Right lobe of liver (tissue), 6 donors: Measurements from ENCODE around the gene BICC1. TPM values are rescaled to one million over a fixed set of nuclear protein-coding genes. Genes with fewer than 3 reads are reported as not detected.

Source experiments
- ATAC-seq, 4 donors: fragments of 200-7000 bp; cut with Tn5 transposase; one replicate each; pipeline ENCODE4 v1.9.1; 2020; ENCODE audit warnings: mild to moderate bottlenecking in 4 of 4, moderate library complexity in 4 of 4
- DNase-seq, 3 donors: peaks; one replicate each; pipeline ENCODE4 v3.0.0-alpha.2; 2020
- H3K27ac ChIP-seq, 3 donors: fragments of 200-600 bp; one replicate each; pipeline ENCODE4 v1.8.0; 2022
- H3K27me3 ChIP-seq, 2 donors: fragments of 200-600 bp; one replicate each; pipeline ENCODE4 v1.8.0; 2022
- H3K36me3 ChIP-seq, 4 donors: fragments of 200-600 bp; sonication (generic) in 1 of 4; one replicate each; pipeline versions ENCODE4 v1.5.1 to v1.8.0; 2017 to 2022; ENCODE audit warnings: control low read depth in 1 of 4
- H3K4me1 ChIP-seq, 4 donors: fragments of 200-600 bp; sonication (generic) in 1 of 4; one replicate each; pipeline versions ENCODE4 v1.5.1 to v1.8.0; 2017 to 2022; ENCODE audit warnings: control low read depth in 1 of 4
- H3K4me3 ChIP-seq, 3 donors: fragments of 200-600 bp; one replicate each; pipeline ENCODE4 v1.8.0; 2022
- H3K9me3 ChIP-seq, 4 donors: fragments of 200-600 bp; sonication (generic) in 1 of 4; one replicate each; pipeline versions ENCODE4 v1.5.1 to v1.8.0; 2017 to 2022; ENCODE audit warnings: control low read depth in 1 of 4
- CTCF ChIP-seq, 4 donors: fragments of 200-600 bp in 3 of 4; fragments of 450-650 bp in 1 of 4; IDR thresholded peaks; one replicate each; pipeline versions ENCODE4 v1.5.1 to v1.8.0; 2016 to 2022; ENCODE audit warnings: antibody characterized with exemption in 4 of 4, mild to moderate bottlenecking in 2 of 4
- POLR2A ChIP-seq: fragments of 450-650 bp; IDR thresholded peaks from one replicate; pipeline ENCODE4 v1.6.1; 2017; ENCODE audit warnings: antibody characterized with exemption, mild to moderate bottlenecking
- WGBS: methylation state at CpG from one replicate; pipeline ENCODE4 v1.1.6; 2018; ENCODE audit warnings: low coverage, low lambda C conversion rate; ENCODE audit not compliant: insufficient coverage; ENCODE audit errors: missing lambda C conversion rate; 5-methylcytosine and 5-hydroxymethylcytosine counted together
- intact Hi-C, 2 donors: fragments of 100-400 bp; cut with DNase I; formaldehyde crosslinking; loops; one replicate each; pipeline versions ENCODE4 v1.11.2 to v1.14.1; 2022
- total RNA-seq, 6 experiments: library from RNA; depleted of rRNA in 2 of 6; stranded (reverse); fragments of >200 nt in 2 of 6; fragmentation: NEBNext Ultra II Directional in 3 of 6; extraction: Animal tissue kit (Norgen Biotek cat#: 25700) in 3 of 6; gene quantifications; one replicate each; pipeline versions ENCODE4 v1.1.0 to v1.2.4, GENCODE V29; 2016 to 2023
- donor health status: DM: no; HTN: yes; CAD: no.
- donor health status: DM: no; HTN: no; CAD: no.
- donor health status: DM: no; HTN: no; CAD: no.
- donor health status: DM: no; HTN: yes; CAD: no.
- donor health status: DM: no; HTN: yes; CAD: no.

Gene BICC1
- total RNA-seq, 6 experiments from 2014 or later: 1.2 to 9.0 (median 2.3) TPM

DNA sequence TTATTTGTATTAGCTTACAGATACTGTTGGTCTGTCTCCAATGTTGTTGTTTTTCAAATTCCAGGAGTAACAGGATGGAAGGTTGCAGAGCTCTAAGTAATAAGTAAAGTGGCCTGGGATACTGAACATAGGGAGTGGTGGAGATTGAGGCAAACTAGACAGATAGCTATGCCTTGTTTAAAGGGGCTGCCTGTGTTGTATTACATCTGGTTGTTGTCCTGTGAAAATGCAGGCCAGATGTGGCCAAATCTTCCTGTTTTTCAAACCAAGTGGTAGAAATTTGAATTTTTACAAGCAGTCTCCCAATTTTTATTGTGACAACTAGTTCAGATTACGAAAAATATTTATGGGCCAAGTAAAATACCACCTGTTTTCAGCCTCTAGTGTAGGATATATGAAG, 33.5 kb downstream of the BICC1 start:
- TF ChIP-seq CTCF (IDR thresholded peaks at IDR 0.05): no peak
- TF ChIP-seq POLR2A: no peak
- Histone ChIP-seq H3K9me3 (no peaks in the 10 kb centered on the region), H3K36me3 (no peaks in the 10 kb centered on the region), H3K4me1 (no peaks in the 10 kb centered on the region), H3K27me3 (no peaks in the 10 kb centered on the region), H3K27ac (no peak overlapping the region), H3K4me3 (no peak overlapping the region)
- ATAC-seq: no peak
- 77% methylated on average over 1 of the region's 1 CpG for WGBS
- no peak for DNase-seq
- intact Hi-C loops: no loop called here

DNA sequence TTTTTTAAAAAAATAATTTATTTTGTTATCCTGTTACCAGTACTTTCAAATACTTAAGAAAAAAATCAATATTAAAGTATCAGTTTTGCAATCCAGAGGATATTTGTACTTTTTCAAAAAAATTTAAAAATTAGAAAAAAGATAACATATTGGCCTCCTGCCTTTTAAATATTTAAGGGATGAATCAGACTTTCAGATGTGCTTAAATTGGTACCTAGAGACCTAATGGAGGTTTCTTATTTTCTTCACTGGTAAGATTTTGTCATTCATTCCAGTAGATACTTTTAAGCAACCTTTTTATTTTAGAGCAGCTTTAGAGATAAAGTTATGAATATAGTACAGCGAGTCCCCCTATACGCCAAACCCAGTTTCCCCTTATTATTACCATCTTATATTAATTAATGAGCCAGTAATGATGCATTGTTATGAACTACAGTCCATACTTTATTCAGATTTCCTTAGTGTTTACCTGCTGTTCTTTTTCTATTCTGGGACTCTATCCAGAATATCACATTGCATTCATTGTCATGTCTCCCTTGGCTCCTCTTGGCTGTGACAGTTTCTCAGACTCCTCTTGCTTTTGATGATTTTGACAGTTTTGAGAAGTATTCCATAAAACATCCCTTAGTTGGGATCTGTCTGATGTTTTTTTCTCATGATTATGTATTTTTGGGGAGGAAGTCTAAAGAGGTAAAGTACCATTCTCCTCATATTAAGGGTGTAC, 34.2 kb downstream of the BICC1 start:
- DNase-seq (no peak), ATAC-seq (no peak)
- TF ChIP-seq POLR2A: no peak
- no peak for TF ChIP-seq CTCF (IDR thresholded peaks at IDR 0.05)
- no peaks in the 10 kb centered on the region for H3K27me3 ChIP-seq
- no peak overlapping the region for H3K4me3 ChIP-seq
- H3K36me3 ChIP-seq: no peaks in the 10 kb centered on the region
- no peak overlapping the region for H3K27ac ChIP-seq
- H3K9me3 ChIP-seq: no peaks in the 10 kb centered on the region
- intact Hi-C loops: no loop called here
- no peaks in the 10 kb centered on the region for H3K4me1 ChIP-seq
- 88% methylated on average over 2 of the region's 2 CpGs for WGBS

DNA sequence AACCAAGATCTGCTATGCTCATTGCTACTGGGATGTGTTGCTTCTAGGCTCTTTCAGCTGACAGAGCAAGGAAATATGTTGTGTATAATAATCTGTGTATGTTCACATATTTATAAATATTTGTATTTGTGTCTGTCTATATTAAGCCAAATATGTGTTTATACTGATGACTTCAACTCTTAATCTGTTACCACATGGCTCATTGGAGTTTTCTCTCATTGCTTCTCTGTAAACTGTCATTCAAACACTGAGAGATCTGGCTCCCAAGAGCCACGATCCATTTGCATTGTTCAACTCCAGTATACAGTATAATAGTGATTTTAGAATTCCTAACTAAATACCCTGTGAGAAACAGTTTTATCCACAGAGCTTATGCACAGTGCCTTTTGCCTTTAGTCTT, 35.3 kb downstream of the BICC1 start:
- DNase-seq: no peak
- ATAC-seq: no peak
- WGBS: 45% methylated on average over 1 of the region's 1 CpG
- no peak overlapping the region for H3K27ac ChIP-seq
- no peaks in the 10 kb centered on the region for H3K9me3 ChIP-seq
- H3K27me3 ChIP-seq: no peaks in the 10 kb centered on the region
- no peak overlapping the region for H3K4me3 ChIP-seq
- intact Hi-C loops: no loop called here
- TF ChIP-seq CTCF (IDR thresholded peaks at IDR 0.05) (no peak), POLR2A (no peak)
- H3K4me1 ChIP-seq: no peaks in the 10 kb centered on the region
- no peaks in the 10 kb centered on the region for H3K36me3 ChIP-seq

- no peaks in the 10 kb centered on the region for H3K36me3 ChIP-seq
- no peak overlapping the region for H3K4me3 ChIP-seq
- peaks cover 0 to 6% (median 0%) of the 10 kb centered on the region in 4 donors for H3K4me1 ChIP-seq
- no peak overlapping the region for H3K27ac ChIP-seq
- intact Hi-C loops: no loop called here
- WGBS: 74% methylated on average over 2 of the region's 2 CpGs
- DNase-seq (no peak), ATAC-seq (no peak)
- H3K27me3 ChIP-seq: no peaks in the 10 kb centered on the region
- no peak for TF ChIP-seq POLR2A
- no peak for TF ChIP-seq CTCF (IDR thresholded peaks at IDR 0.05)
- no peaks in the 10 kb centered on the region for H3K9me3 ChIP-seq
Observed at GRCh38 chr10:58554316-58554715, 41.6 kb downstream of the BICC1 start.
